ENCODE results near the gene VGLL4. TPM values are rescaled to one million over a fixed set of nuclear protein-coding genes. Genes with fewer than 3 reads are reported as not detected.

The VGLL4 gene
- total RNA-seq, 1 donor from 2014 or later = 82.6 TPM

GRCh38 chr3:11583638-11584046 is 60.1 kb downstream of the VGLL4 start:
- Mint-ChIP-seq H3K36me3 (peaks cover 46% of the 10 kb centered on the region), H3K9me3 (peaks cover 3% of the 10 kb centered on the region), H3K4me3 (no peak overlapping the region), H3K4me1 (peaks cover 82% of the 10 kb centered on the region), H3K27ac (peak overlapping the region; percentile 79), H3K27me3 (ENCODE audit: insufficient read depth, low read depth) (peaks cover 4% of the 10 kb centered on the region)
- H3K27ac ChIP-seq = peak overlapping the region; percentile 93
- DNase-seq (ENCODE audit: low spot score) = no peak
- TF ChIP-seq CTCF (IDR thresholded peaks at IDR 0.05) (no peak), EZH2 (IDR thresholded peaks at IDR 0.05) (no peak), EZH2phosphoT487 (IDR thresholded peaks at IDR 0.05) (no peak)
- no peaks in the 10 kb centered on the region for H3K9me3 ChIP-seq (ENCODE audit: low read depth)
- no peak overlapping the region for H3K9ac ChIP-seq
- H2AFZ ChIP-seq (replicated peaks) = no peak overlapping the region
- H4K20me1 ChIP-seq (ENCODE audit: low read depth) = peaks cover 40% of the 10 kb centered on the region
- no peak overlapping the region for H3K4me3 ChIP-seq
- peaks cover 99% of the 10 kb centered on the region for H3K79me2 ChIP-seq (ENCODE audit: low read depth)
- peaks cover 47% of the 10 kb centered on the region for H3K4me1 ChIP-seq
- H3K4me2 ChIP-seq = peak overlapping the region; percentile 98
- H3K27me3 ChIP-seq = no peaks in the 10 kb centered on the region
- H3K36me3 ChIP-seq = no peaks in the 10 kb centered on the region
- H3F3A ChIP-seq (ENCODE audit: low read depth) = peaks cover 36% of the 10 kb centered on the region

GRCh38 chr3:11583235-11583634 is 60.5 kb downstream of the VGLL4 start:
- Histone ChIP-seq H4K20me1 (ENCODE audit: low read depth) (peaks cover 39% of the 10 kb centered on the region), H3K36me3 (no peaks in the 10 kb centered on the region), H3K4me2 (peak overlapping the region; percentile 98), H3K9me3 (ENCODE audit: low read depth) (no peaks in the 10 kb centered on the region), H3K27ac (peak overlapping the region; percentile 93), H3K9ac (no peak overlapping the region), H3K27me3 (no peaks in the 10 kb centered on the region), H3F3A (ENCODE audit: low read depth) (peaks cover 36% of the 10 kb centered on the region), H3K4me1 (peaks cover 43% of the 10 kb centered on the region), H3K4me3 (peak overlapping the region; percentile 49), H2AFZ (replicated peaks) (no peak overlapping the region), H3K79me2 (ENCODE audit: low read depth) (peaks cover 99% of the 10 kb centered on the region)
- Mint-ChIP-seq H3K27me3 (ENCODE audit: insufficient read depth, low read depth) (peaks cover 2% of the 10 kb centered on the region), H3K27ac (peak overlapping the region; percentile 94), H3K36me3 (peaks cover 42% of the 10 kb centered on the region), H3K4me3 (no peak overlapping the region), H3K9me3 (peaks cover 3% of the 10 kb centered on the region), H3K4me1 (peaks cover 80% of the 10 kb centered on the region)
- DNase-seq (ENCODE audit: low spot score) = no peak
- no peak for TF ChIP-seq CTCF (IDR thresholded peaks at IDR 0.05)
- TF ChIP-seq EZH2 (IDR thresholded peaks at IDR 0.05) = no peak
- TF ChIP-seq EZH2phosphoT487 (IDR thresholded peaks at IDR 0.05) = no peak

- Histone ChIP-seq H3K36me3 (no peaks in the 10 kb centered on the region), H3K79me2 (ENCODE audit: low read depth) (peaks cover 99% of the 10 kb centered on the region), H4K20me1 (ENCODE audit: low read depth) (peaks cover 42% of the 10 kb centered on the region), H2AFZ (replicated peaks) (no peak overlapping the region), H3K27me3 (no peaks in the 10 kb centered on the region), H3F3A (ENCODE audit: low read depth) (peaks cover 36% of the 10 kb centered on the region), H3K9me3 (ENCODE audit: low read depth) (no peaks in the 10 kb centered on the region), H3K9ac (peak overlapping the region; percentile 3), H3K4me2 (peak overlapping the region; percentile 98), H3K27ac (peak overlapping the region; percentile 93), H3K4me1 (peaks cover 43% of the 10 kb centered on the region), H3K4me3 (peak overlapping the region; percentile 49)
- peaks cover 2% of the 10 kb centered on the region for H3K27me3 Mint-ChIP-seq (ENCODE audit: insufficient read depth, low read depth)
- peaks cover 38% of the 10 kb centered on the region for H3K36me3 Mint-ChIP-seq
- peak overlapping the region; percentile 80 for H3K4me3 Mint-ChIP-seq
- peak overlapping the region; percentile 94 for H3K27ac Mint-ChIP-seq
- H3K9me3 Mint-ChIP-seq = peaks cover 3% of the 10 kb centered on the region
- DNase-seq (ENCODE audit: low spot score) = peak; percentile 65
- H3K4me1 Mint-ChIP-seq = peaks cover 80% of the 10 kb centered on the region
- TF ChIP-seq EZH2 (IDR thresholded peaks at IDR 0.05) (no peak), EZH2phosphoT487 (IDR thresholded peaks at IDR 0.05) (no peak), CTCF (IDR thresholded peaks at IDR 0.05) (no peak)
These were observed 61.3 kb downstream of the VGLL4 start for GRCh38 chr3:11582191-11582968.

All from neural progenitor cell (in vitro differentiated cells).